KOPT-K1 (cell line): Measurements from ENCODE around the gene RPS6KA2.
"Not testable (repeated sequence)": the region's sequence is repeated elsewhere in the genome, so short reads cannot be mapped to it uniquely, and the experiment has no call there.

Experiments
- H3K27ac ChIP-seq: fragments of 200-600 bp; sonication (generic); 2 replicates; pipeline ENCODE4 v1.5.1; 2016; ENCODE audit warnings: antibody characterized with exemption, mild to moderate bottlenecking, low read depth, low read length; ENCODE audit not compliant: poor library complexity, severe bottlenecking
- H3K36me3 ChIP-seq: fragments of 200-600 bp; sonication (generic); 2 replicates; pipeline ENCODE4 v1.5.1; 2017; ENCODE audit warnings: antibody characterized with exemption, mild to moderate bottlenecking, low read length, moderate library complexity; ENCODE audit not compliant: insufficient read depth
- H3K9me3 ChIP-seq: fragments of 200-600 bp; sonication (generic); 2 replicates; pipeline ENCODE4 v1.5.1; 2017; ENCODE audit warnings: antibody characterized with exemption, low read length, mild to moderate bottlenecking; ENCODE audit not compliant: insufficient read depth, poor library complexity, severe bottlenecking

Gene RPS6KA2

DNA sequence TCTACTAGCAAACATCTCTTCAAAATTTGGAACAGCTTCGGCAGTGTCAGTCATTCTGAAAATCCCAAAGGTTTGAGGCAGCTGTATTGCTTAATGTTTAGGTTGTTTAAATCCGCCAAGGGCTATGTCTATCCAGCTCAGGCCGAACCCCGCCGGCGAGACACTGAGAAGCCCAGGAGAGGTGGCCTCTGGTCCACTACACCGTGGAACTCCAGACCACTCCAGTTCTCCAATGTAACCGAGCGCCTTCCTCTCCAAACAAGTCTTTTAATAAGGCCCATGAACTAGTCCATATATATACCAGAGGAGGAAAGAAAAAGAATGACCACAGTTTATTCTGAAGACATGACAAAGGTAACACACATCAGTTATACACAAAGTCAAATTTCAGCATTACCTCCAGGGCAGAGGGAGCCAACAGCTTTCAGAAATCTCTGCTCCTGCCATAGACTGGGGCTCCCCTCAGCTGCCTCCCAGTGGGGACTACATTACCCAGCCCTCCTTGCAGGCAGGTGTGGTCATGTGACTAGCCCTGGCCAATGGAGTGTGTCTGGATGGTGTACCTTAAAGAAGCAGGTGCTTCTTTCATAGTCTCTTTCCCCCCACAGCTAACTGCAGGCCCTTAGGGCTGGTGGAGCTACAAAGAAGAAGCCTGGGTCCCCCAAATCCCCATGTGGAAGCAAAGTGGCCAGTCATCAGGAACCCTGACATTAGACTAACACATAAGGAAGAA, 40.5 kb downstream of the RPS6KA2 start, which contains the start of gene RAMACL:
TSS of gene RAMACL (minus strand) at position 255 of the 733 bp plus-strand sequence. CDS start at position 54, 201 bp downstream.
- Histone ChIP-seq H3K36me3 (no peaks in the 10 kb centered on the region), H3K9me3 (no peaks in the 10 kb centered on the region), H3K27ac (no peak within 1 kb of the TSS)

GRCh38 chr6:166584853-166585429, 42.1 kb downstream of the RPS6KA2 start:
- H3K27ac ChIP-seq = no peak overlapping the region
- no peaks in the 10 kb centered on the region for H3K36me3 ChIP-seq
- no peaks in the 10 kb centered on the region for H3K9me3 ChIP-seq

DNA sequence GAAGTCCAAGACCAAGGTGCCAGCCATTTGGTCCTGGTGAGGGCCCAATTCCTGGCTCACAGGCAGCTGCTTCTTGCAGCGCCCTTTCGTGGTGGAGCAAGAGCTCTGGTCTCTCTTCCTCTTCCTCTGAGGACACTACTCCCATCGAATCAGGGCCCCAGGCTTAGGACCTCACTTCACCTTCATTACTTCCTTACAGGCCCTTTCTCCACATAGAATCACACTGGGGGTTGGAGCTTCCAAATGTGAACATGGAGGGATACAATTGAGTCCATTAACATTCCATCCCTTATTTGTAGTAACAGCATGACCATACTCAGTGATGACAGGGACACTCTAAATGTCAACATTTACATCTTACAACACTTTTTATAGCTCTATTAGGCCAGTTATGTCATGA, 42.9 kb downstream of the RPS6KA2 start:
- no peaks in the 10 kb centered on the region for H3K36me3 ChIP-seq
- H3K9me3 ChIP-seq = no peaks in the 10 kb centered on the region
- no peak overlapping the region for H3K27ac ChIP-seq

DNA sequence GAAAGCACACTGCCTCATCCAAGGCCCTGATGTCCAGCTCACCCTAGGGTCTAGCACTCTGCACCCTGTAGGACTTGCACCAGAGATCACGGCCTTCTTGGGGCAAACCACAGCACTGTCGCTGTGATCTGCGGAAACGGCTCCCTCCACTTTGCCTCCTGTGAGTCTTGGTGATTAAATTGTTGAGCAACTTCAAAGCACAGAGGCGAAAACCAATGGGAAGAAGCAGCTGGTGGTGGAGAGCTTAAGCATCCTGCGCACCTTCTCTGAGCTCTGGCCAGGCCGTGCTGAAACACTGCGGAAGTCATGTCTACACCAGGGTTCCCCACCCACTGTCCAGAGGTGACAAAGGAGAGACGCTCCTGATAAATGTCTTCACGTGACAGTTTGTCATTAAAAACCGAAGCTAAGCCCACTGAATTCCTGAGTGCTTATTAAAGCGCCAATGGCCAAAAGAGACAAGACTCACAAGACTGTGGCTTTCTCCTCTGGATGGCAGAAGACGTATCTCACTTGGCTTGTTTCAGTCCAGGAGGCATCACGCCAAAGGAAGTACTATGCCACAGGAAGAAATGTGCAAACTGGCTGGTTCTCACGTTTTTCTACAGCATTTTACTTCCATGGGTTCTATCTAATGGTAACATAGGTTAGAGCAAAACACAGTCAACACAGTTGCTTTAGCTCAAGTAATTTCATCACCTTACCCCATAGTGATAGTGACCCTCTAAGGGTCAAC, 43.7 kb downstream of the RPS6KA2 start:
- H3K27ac ChIP-seq = no peak overlapping the region
- no peaks in the 10 kb centered on the region for H3K9me3 ChIP-seq

DNA sequence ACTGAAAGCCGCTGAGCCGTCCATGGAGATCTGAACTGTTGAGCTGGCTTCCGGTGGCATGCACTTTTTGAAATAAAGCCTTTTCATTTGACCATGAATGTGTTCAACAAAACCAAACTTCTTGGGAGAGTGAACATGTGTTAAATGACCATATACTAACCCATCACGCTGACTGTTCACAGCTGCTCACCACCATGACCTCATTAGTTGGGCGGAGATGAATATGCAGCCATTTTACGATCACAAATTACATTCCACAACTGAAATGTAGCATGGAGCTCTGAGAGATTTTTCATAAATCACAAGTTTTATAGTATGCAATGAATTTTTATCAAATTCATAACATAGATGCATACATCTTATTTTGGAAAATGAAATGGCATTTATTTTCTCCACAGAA, 44.8 kb downstream of the RPS6KA2 start:
- H3K27ac ChIP-seq = no peak overlapping the region
- H3K36me3 ChIP-seq = no peaks in the 10 kb centered on the region
- no peaks in the 10 kb centered on the region for H3K9me3 ChIP-seq

More for the DNA sequence above, 43.7 kb downstream of the RPS6KA2 start:
- H3K36me3 ChIP-seq = no peaks in the 10 kb centered on the region

GRCh38 chr6:166581801-166582200, 45.2 kb downstream of the RPS6KA2 start:
- not testable (repeated sequence) for H3K27ac ChIP-seq, H3K9me3 ChIP-seq, H3K36me3 ChIP-seq

GRCh38 chr6:166581091-166581511, 46.0 kb downstream of the RPS6KA2 start:
- Histone ChIP-seq H3K27ac (no peak overlapping the region), H3K9me3 (no peaks in the 10 kb centered on the region), H3K36me3 (no peaks in the 10 kb centered on the region)

GRCh38 chr6:166580076-166581050, 46.7 kb downstream of the RPS6KA2 start:
- Histone ChIP-seq H3K9me3 (no peaks in the 10 kb centered on the region), H3K36me3 (no peaks in the 10 kb centered on the region), H3K27ac (no peak overlapping the region)

- Histone ChIP-seq H3K9me3 (no peaks in the 10 kb centered on the region), H3K27ac (no peak overlapping the region), H3K36me3 (no peaks in the 10 kb centered on the region)
Measured at GRCh38 chr6:166579237-166579850, 47.7 kb downstream of the RPS6KA2 start.

DNA sequence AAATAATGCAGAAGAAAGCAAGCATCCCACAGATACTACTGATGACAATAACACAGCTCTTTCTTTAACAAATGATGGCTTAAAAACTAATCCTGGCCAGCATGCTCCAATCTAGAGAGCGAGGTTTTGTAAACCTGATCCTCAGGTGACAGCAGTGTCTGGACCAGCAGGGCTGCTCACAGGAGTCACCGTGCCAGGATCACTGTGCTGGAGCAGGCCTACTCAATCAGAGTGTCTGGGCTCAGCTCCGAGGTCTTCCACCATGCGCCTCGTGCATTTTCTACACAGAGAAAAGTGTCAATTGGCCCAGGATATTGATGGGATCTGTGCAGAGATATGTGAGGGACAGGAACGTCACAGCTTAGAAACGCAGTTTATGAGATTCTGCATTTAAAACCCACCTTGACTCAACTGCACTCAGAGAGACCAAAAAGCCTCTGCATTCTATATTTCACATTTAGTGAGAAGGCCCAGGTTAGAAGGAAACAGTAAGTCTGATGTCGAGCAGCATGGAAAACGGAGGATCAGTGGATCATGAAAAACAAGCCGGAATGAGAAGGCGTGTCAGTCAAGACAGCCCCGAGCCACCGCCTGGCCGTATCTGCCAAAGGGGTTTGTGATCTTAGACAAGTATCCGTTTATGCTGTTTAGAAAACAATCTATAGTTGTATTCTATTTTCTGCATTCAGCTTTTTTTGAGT, 48.4 kb downstream of the RPS6KA2 start:
- Histone ChIP-seq H3K9me3 (no peaks in the 10 kb centered on the region), H3K36me3 (no peaks in the 10 kb centered on the region), H3K27ac (no peak overlapping the region)

DNA sequence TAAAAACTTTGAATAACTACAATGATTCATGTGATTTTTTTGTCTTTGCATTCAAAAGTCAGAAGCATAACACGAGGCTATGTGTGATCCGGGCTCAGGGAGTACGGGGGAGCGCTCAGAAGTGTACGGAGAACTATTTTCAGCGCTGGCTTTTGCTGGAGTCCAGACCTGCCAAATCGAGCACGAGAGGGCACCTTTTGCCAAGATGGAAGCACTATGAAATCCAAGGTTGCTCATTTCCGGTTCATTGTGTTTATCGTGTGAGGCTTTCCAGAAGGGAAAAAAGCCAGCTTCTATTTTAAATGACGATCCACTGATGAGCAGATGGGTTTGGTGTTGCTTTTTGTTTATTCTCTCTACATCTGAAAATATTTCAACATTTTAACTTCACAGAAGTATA, 51.8 kb downstream of the RPS6KA2 start:
- Histone ChIP-seq H3K36me3 (no peaks in the 10 kb centered on the region), H3K9me3 (no peaks in the 10 kb centered on the region), H3K27ac (no peak overlapping the region)

GRCh38 chr6:166573511-166574216, 53.4 kb downstream of the RPS6KA2 start:
- Histone ChIP-seq H3K27ac (no peak overlapping the region), H3K9me3 (no peaks in the 10 kb centered on the region), H3K36me3 (no peaks in the 10 kb centered on the region)
